H1 (cell line): Measurements from ENCODE around the gene FAM168B. TPM values are rescaled to one million over a fixed set of nuclear protein-coding genes. Genes with fewer than 3 reads are reported as not detected.

Experiments
- CTCF ChIA-PET: fragments of 300-600 bp; sonication (Branson Sonifier 250); formaldehyde crosslinking; loops from one replicate; lab custom pipeline; 2021; ENCODE audit not compliant: partially characterized antibody; lab: Charles Lee
- POLR2A ChIA-PET: fragments of 300-600 bp; sonication (Branson Sonifier 250); formaldehyde crosslinking; loops from one replicate; lab custom pipeline; 2021; ENCODE audit warnings: inconsistent platforms; ENCODE audit not compliant: partially characterized antibody; lab: Charles Lee
- DNase-seq, 2 experiments: peaks; one replicate each; pipeline versions ENCODE4 v3.0.0 to v3.0.0-alpha.2; 2010 to 2022; ENCODE audit warnings: low spot score in 2 of 2, low read depth in 1 of 2, mixed read lengths in 1 of 2
- FAIRE-seq: peaks from 2 replicates; lab custom pipeline; 2011; peaks lifted over from hg19 to GRCh38; lab: Jason Lieb, UNC
- H2AFZ ChIP-seq: 2 replicates; pipeline ENCODE4 v1.8.1; 2012; ENCODE audit warnings: low read length, inconsistent platforms
- H2AK5ac ChIP-seq: 2 replicates; pipeline ENCODE4 v1.6.1; 2013; ENCODE audit warnings: low read depth, low read length
- H2BK120ac ChIP-seq: replicated peaks from 2 replicates; pipeline ENCODE3; 2013; ENCODE audit warnings: low read depth, low read length, inconsistent platforms
- H2BK12ac ChIP-seq: 2 replicates; pipeline ENCODE4 v1.6.1; 2013; ENCODE audit warnings: low read depth, low read length
- H2BK15ac ChIP-seq: 2 replicates; pipeline ENCODE4 v1.6.1; 2013; ENCODE audit warnings: low read length
- H2BK20ac ChIP-seq: 2 replicates; pipeline ENCODE4 v1.6.1; 2013; ENCODE audit warnings: low read length
- H2BK5ac ChIP-seq: 2 replicates; pipeline ENCODE4 v1.6.1; 2013; ENCODE audit warnings: low read depth, low read length
- H3K14ac ChIP-seq: 2 replicates; pipeline ENCODE4 v1.6.1; 2013; ENCODE audit warnings: inconsistent platforms; ENCODE audit not compliant: insufficient read length
- H3K18ac ChIP-seq: 2 replicates; pipeline ENCODE4 v1.6.1; 2013; ENCODE audit warnings: low read length; ENCODE audit errors: extremely low read depth
- H3K23ac ChIP-seq: 2 replicates; pipeline ENCODE4 v1.6.1; 2013; ENCODE audit warnings: inconsistent platforms; ENCODE audit not compliant: insufficient read length
- H3K23me2 ChIP-seq: 2 replicates; pipeline ENCODE4 v1.6.1; 2013; ENCODE audit warnings: low read depth, low read length
- H3K27ac ChIP-seq: 2 replicates; pipeline ENCODE4 v1.6.1; 2011; ENCODE audit warnings: low read depth, low read length, inconsistent platforms
- H3K27me3 ChIP-seq, 4 experiments: replicated peaks in 1 of 4; 1 replicate in 1 of 4; 2 replicates in 3 of 4; pipeline versions ENCODE4 v1.6.1 to v1.8.1; 2011 to 2013; ENCODE audit warnings: low read length in 3 of 4, mild to moderate bottlenecking in 3 of 4, inconsistent platforms in 2 of 4, mixed read lengths in 2 of 4, moderate library complexity in 1 of 4; ENCODE audit not compliant: control insufficient read depth in 3 of 4, insufficient read depth in 3 of 4; ENCODE audit errors: extremely low read depth in 1 of 4
- H3K36me3 ChIP-seq, 4 experiments: 2 replicates each; pipeline versions ENCODE4 v1.6.1 to v1.8.1; 2011 to 2013; ENCODE audit warnings: mild to moderate bottlenecking in 4 of 4, low read length in 3 of 4, moderate library complexity in 2 of 4, control low read depth in 1 of 4, inconsistent platforms in 1 of 4; ENCODE audit not compliant: insufficient read depth in 4 of 4, control insufficient read depth in 2 of 4
- H3K4ac ChIP-seq: replicated peaks from 2 replicates; pipeline ENCODE3; 2013; ENCODE audit warnings: low read length, low read depth, mixed read lengths, inconsistent platforms; ENCODE audit not compliant: insufficient read length
- H3K4me1 ChIP-seq, 4 experiments: replicated peaks in 1 of 4; 1 replicate in 1 of 4; 2 replicates in 3 of 4; pipeline versions ENCODE4 v1.6.1 to v1.8.1; 2011 to 2013; ENCODE audit warnings: low read length in 3 of 4, inconsistent platforms in 2 of 4, mixed read lengths in 1 of 4; ENCODE audit not compliant: insufficient read depth in 4 of 4, control insufficient read depth in 3 of 4
- H3K4me2 ChIP-seq, 2 experiments: 2 replicates each; pipeline versions ENCODE4 v1.6.1 to v1.8.1; 2011 to 2013; ENCODE audit warnings: low read depth in 2 of 2, low read length in 2 of 2, control low read depth in 1 of 2, inconsistent platforms in 1 of 2, mild to moderate bottlenecking in 1 of 2; ENCODE audit not compliant: insufficient read depth in 1 of 2
- H3K4me3 ChIP-seq, 4 experiments: fragments of 200-600, 300-600 bp in 1 of 4; sonication (generic), shearing (Covaris generic), sonication (Bioruptor Twin) in 1 of 4; 2 replicates each; pipeline versions ENCODE4 v1.5.1 to v1.8.1; 2011 to 2016; ENCODE audit warnings: low read length in 4 of 4, low read depth in 3 of 4, control low read depth in 2 of 4, inconsistent platforms in 2 of 4, mild to moderate bottlenecking in 2 of 4, mixed read lengths in 1 of 4, moderate library complexity in 1 of 4; ENCODE audit not compliant: insufficient read depth in 2 of 4; ENCODE audit errors: extremely low read depth in 1 of 4
- H3K56ac ChIP-seq: replicated peaks from 2 replicates; pipeline ENCODE3; 2013; ENCODE audit warnings: low read depth, mild to moderate bottlenecking, mixed read lengths, low read length, inconsistent platforms; ENCODE audit not compliant: insufficient read length
- H3K79me1 ChIP-seq: 2 replicates; pipeline ENCODE4 v1.6.1; 2013; ENCODE audit warnings: low read depth, low read length, control low read depth
- H3K79me2 ChIP-seq, 2 experiments: 2 replicates each; pipeline versions ENCODE4 v1.6.1 to v1.8.1; 2012 to 2013; ENCODE audit warnings: low read length in 2 of 2, mild to moderate bottlenecking in 2 of 2, inconsistent platforms in 1 of 2; ENCODE audit not compliant: insufficient read depth in 2 of 2, control insufficient read depth in 1 of 2
- H3K9ac ChIP-seq, 4 experiments: replicated peaks in 1 of 4; 1 replicate in 1 of 4; 2 replicates in 3 of 4; pipeline versions ENCODE4 v1.6.1 to v1.8.1; 2011 to 2013; ENCODE audit warnings: low read depth in 3 of 4, low read length in 3 of 4, control low read depth in 2 of 4, mild to moderate bottlenecking in 2 of 4, moderate library complexity in 2 of 4, inconsistent platforms in 1 of 4; ENCODE audit errors: extremely low read depth in 1 of 4
- H3K9me3 ChIP-seq, 2 experiments: 2 replicates each; pipeline versions ENCODE4 v1.6.1 to v1.8.1; 2012 to 2013; ENCODE audit warnings: mild to moderate bottlenecking in 2 of 2, moderate library complexity in 2 of 2, control low read depth in 1 of 2, inconsistent platforms in 1 of 2, low read depth in 1 of 2, low read length in 1 of 2, mixed read lengths in 1 of 2; ENCODE audit not compliant: insufficient read depth in 2 of 2
- H4K20me1 ChIP-seq, 2 experiments: replicated peaks in 1 of 2; 2 replicates each; pipeline versions ENCODE3 to v1.8.1; 2011 to 2013; ENCODE audit warnings: inconsistent platforms in 2 of 2, low read length in 2 of 2, mild to moderate bottlenecking in 1 of 2; ENCODE audit not compliant: insufficient read depth in 2 of 2, control insufficient read depth in 1 of 2
- H4K5ac ChIP-seq: 2 replicates; pipeline ENCODE4 v1.6.1; 2013; ENCODE audit warnings: low read length, low read depth, mixed read lengths, inconsistent platforms; ENCODE audit not compliant: insufficient read length
- H4K8ac ChIP-seq: 2 replicates; pipeline ENCODE4 v1.8.0; 2013; ENCODE audit warnings: mild to moderate bottlenecking, moderate library complexity, low read length, inconsistent platforms; ENCODE audit not compliant: insufficient read depth; ENCODE audit errors: extremely low read depth
- H4K91ac ChIP-seq: replicated peaks from 2 replicates; pipeline ENCODE3; 2013; ENCODE audit warnings: low read length, mixed read lengths, inconsistent platforms; ENCODE audit not compliant: insufficient read length
- CREB1 ChIP-seq: IDR thresholded peaks from 2 replicates; pipeline ENCODE4 v1.6.1; 2012; ENCODE audit warnings: inconsistent platforms
- FOSL1 ChIP-seq: IDR thresholded peaks from 2 replicates; pipeline ENCODE4 v1.6.1; 2011; ENCODE audit warnings: mild to moderate bottlenecking, low read depth, low read length, moderate library complexity; ENCODE audit not compliant: insufficient read depth
- SIX5 ChIP-seq: IDR thresholded peaks from 2 replicates; pipeline ENCODE4 v1.6.1; 2011; ENCODE audit warnings: mild to moderate bottlenecking, low read depth, low read length
- SP2 ChIP-seq: IDR thresholded peaks from 2 replicates; pipeline ENCODE4 v1.6.1; 2012; ENCODE audit warnings: mild to moderate bottlenecking, low read length, inconsistent platforms
- TBP ChIP-seq: IDR thresholded peaks from 2 replicates; pipeline ENCODE4 v1.6.1; 2011; ENCODE audit warnings: low read depth, low read length, improper control_type of control experiment
- WGBS, 2 experiments: shearing (Covaris generic) in 1 of 2; methylation state at CpG; one replicate each; pipeline versions ENCODE4 v1.1.6 to v1.1.7; 2013 to 2015; ENCODE audit warnings: low lambda C conversion rate in 2 of 2, mixed read lengths in 2 of 2, inconsistent platforms in 1 of 2, low coverage in 1 of 2, missing lambda C conversion rate in 1 of 2; ENCODE audit not compliant: insufficient replicate concordance in 2 of 2, insufficient coverage in 1 of 2, insufficient read length in 1 of 2; ENCODE audit errors: extremely low coverage in 1 of 2, missing lambda C conversion rate in 1 of 2; 5-methylcytosine and 5-hydroxymethylcytosine counted together
- polyA plus RNA-seq, 7 experiments: library from polyadenylated mRNA; depleted of rRNA in 3 of 7; stranded (reverse) in 5 of 7; unstranded in 2 of 7; fragments of >200 nt in 5 of 7; fragments of 200-250 nt in 2 of 7; gene quantifications; 1 replicate in 5 of 7; 2 replicates in 1 of 7; 4 replicates in 1 of 7; pipeline versions ENCODE4 v1.2.1 to v1.2.3, GENCODE V29; 2011 to 2013; ENCODE audit warnings: missing spikeins in 2 of 7, mixed read lengths in 2 of 7
- total RNA-seq: library from RNA; stranded (reverse); fragmentation: NEBNext Ultra II Directional; extraction: Animal tissue kit (Norgen Biotek cat#: 25700); gene quantifications from 2 replicates; pipeline ENCODE4 v1.2.1, GENCODE V29; 2021

Gene FAM168B
- total and polyA plus RNA-seq, 2 of the 8 experiments (the other 6 are each of a cell fraction or from before 2014, with no cell fraction given) = 61.9 to 123 TPM

DNA sequence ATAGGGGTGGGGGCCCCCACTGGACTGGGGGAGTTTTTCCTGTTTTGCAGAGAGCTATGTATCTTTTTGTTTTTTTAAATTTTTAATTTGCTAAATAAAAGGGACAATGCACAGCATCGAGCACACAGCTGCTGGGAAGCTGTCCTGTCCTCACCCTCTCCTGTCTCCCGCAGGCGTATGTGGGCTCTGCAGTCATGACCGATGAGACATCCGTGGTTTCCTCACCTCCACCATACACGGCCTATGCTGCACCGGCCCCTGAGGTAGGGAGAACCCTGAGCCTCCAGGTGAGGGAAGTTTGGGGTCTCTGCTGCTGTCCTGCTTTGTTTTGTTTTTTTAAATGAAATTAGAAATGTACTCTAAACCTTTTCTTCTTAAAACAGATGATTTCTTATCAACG, 39.5 kb upstream of the FAM168B start:
- DNase-seq (no peak), FAIRE-seq (no peak)
- no peak overlapping the region for H3K4me3 ChIP-seq
- no peak overlapping the region for H2BK15ac ChIP-seq
- no peak overlapping the region for H3K4ac ChIP-seq
- no peak overlapping the region for H3K23ac ChIP-seq
- CTCF ChIA-PET = interaction anchor here (0.7 to 4.8 kb wide), 4 partner anchors 20 to 168 kb away, joined by 3 to 16 read pairs (median 4); no protein-coding TSS in a partner anchor
- peaks cover 0 to 35% (median 14%) of the 10 kb centered on the region in 4 experiments; a peak in 5 of 8 replicates for H3K36me3 ChIP-seq
- H2AFZ ChIP-seq = no peak overlapping the region
- no peak overlapping the region for H2BK20ac ChIP-seq
- H3K79me1 ChIP-seq = 0 out of 2 replicates have a peak, but pooled peaks cover 4% of the 10 kb centered on the region
- no peak overlapping the region for H3K27ac ChIP-seq
- POLR2A ChIA-PET = interaction anchor here (1.0 to 1.6 kb wide), 2 partner anchors 40 to 50 kb away, joined by 4 to 5 read pairs; partner anchors contain the start of gene FAM168B
- H3K27me3 ChIP-seq = peaks cover 0 to 8% (median 0%) of the 10 kb centered on the region in 4 experiments; a peak in 1 of 7 replicates
- H4K20me1 ChIP-seq = peaks cover 11 to 14% of the 10 kb centered on the region in 2 experiments
- no peak overlapping the region for H4K8ac ChIP-seq
- no peak overlapping the region for H3K4me2 ChIP-seq
- H2BK120ac ChIP-seq = no peak overlapping the region
- no peaks in the 10 kb centered on the region for H3K4me1 ChIP-seq
- H3K79me2 ChIP-seq = peaks cover 0 to 8% of the 10 kb centered on the region in 2 experiments; a peak in 2 of 4 replicates
- H2BK5ac ChIP-seq = no peak overlapping the region
- no peak overlapping the region for H3K14ac ChIP-seq
- H4K5ac ChIP-seq = no peak overlapping the region
- no peak overlapping the region for H3K18ac ChIP-seq
- peak overlapping the region; percentile 54 for H4K91ac ChIP-seq
- no peak overlapping the region for H2AK5ac ChIP-seq
- H2BK12ac ChIP-seq = no peak overlapping the region
- H3K56ac ChIP-seq = no peak overlapping the region
- H3K9ac ChIP-seq = no peak overlapping the region
- H3K23me2 ChIP-seq = no peaks in the 10 kb centered on the region
- TF ChIP-seq SIX5 = no peak
- no peak for TF ChIP-seq CREB1
- no peak for TF ChIP-seq FOSL1
- no peak for TF ChIP-seq SP2
- no peak for TF ChIP-seq TBP
- TF ChIP-seq, all 59 proteins: peak for 0
- whole genome bisulfite sequencing, 2 experiments = 97% methylated on average over 8 of the region's 8 CpGs; no CpG with 5 or more reads in 1 of the 2 experiments
- H3K9me3 ChIP-seq = no peaks in the 10 kb centered on the region; a peak in 1 of 4 replicates
